Lung (tissue), 12 donors: ENCODE measurements around the gene ETV6. TPM values are rescaled to one million over a fixed set of nuclear protein-coding genes. Genes with fewer than 3 reads are reported as not detected.
A peak's percentile ranks its signal among the peaks of the same experiment; 100 is the strongest.

Source experiments
- ATAC-seq: fragments of 200-7000 bp; cut with Tn5 transposase; one replicate; pipeline ENCODE4 v1.9.1; 2020; ENCODE audit warnings: moderate number of reproducible peaks; ENCODE audit not compliant: insufficient read depth, low FRiP score
- DNase-seq, 3 donors: peaks; one replicate each; pipeline ENCODE4 v3.0.0-alpha.2; 2013 to 2017
- H3K27ac ChIP-seq, 2 donors: one replicate each; pipeline ENCODE4 v1.5.1; 2013; ENCODE audit warnings: mild to moderate bottlenecking in 2 of 2, moderate library complexity in 2 of 2, control low read depth in 1 of 2, inconsistent platforms in 1 of 2, low read depth in 1 of 2, low read length in 1 of 2
- H3K27me3 ChIP-seq, 3 donors: one replicate each; pipeline ENCODE4 v1.5.1; 2013; ENCODE audit warnings: low read length in 2 of 3; ENCODE audit not compliant: control insufficient read depth in 3 of 3, insufficient read depth in 3 of 3
- H3K36me3 ChIP-seq, 4 donors: one replicate each; pipeline ENCODE4 v1.5.1; 2013; ENCODE audit warnings: low read length in 4 of 4, mild to moderate bottlenecking in 1 of 4, moderate library complexity in 1 of 4; ENCODE audit not compliant: control insufficient read depth in 4 of 4, insufficient read depth in 4 of 4
- H3K4me1 ChIP-seq, 5 donors: one replicate each; pipeline ENCODE4 v1.5.1; 2013; ENCODE audit warnings: low read length in 5 of 5, mild to moderate bottlenecking in 2 of 5, moderate library complexity in 1 of 5; ENCODE audit not compliant: control insufficient read depth in 5 of 5, insufficient read depth in 5 of 5
- H3K4me3 ChIP-seq: one replicate; pipeline ENCODE4 v1.5.1; 2013; ENCODE audit warnings: mild to moderate bottlenecking, control low read depth, moderate library complexity
- H3K9ac ChIP-seq, 2 donors: one replicate each; pipeline ENCODE4 v1.5.1; 2013; ENCODE audit warnings: low read length in 2 of 2, control low read depth in 1 of 2; ENCODE audit not compliant: insufficient read depth in 1 of 2
- H3K9me3 ChIP-seq, 4 donors: one replicate each; pipeline ENCODE4 v1.5.1; 2013; ENCODE audit warnings: low read length in 3 of 4, mild to moderate bottlenecking in 1 of 4, moderate library complexity in 1 of 4; ENCODE audit not compliant: control insufficient read depth in 4 of 4, insufficient read depth in 3 of 4
- CTCF ChIP-seq: IDR thresholded peaks from 2 replicates; pipeline ENCODE4 v1.5.1; 2012; ENCODE audit warnings: mild to moderate bottlenecking; ENCODE audit errors: control extremely low read depth, extremely low read depth
- WGBS, 2 donors: extraction: QIAGEN DNeasy Blood & Tissue Kit; methylation state at CpG; one replicate each; pipeline ENCODE4 v1.1.7; 2013; 5-methylcytosine and 5-hydroxymethylcytosine counted together
- polyA plus RNA-seq, 2 donors: library from polyadenylated mRNA; stranded (reverse); fragments of 200-250 nt; gene quantifications; one replicate each; pipeline ENCODE4 v1.2.1, GENCODE V29; 2013
- total RNA-seq, 2 donors: library from RNA; depleted of rRNA in 1 of 2; stranded (reverse); fragments of >200 nt in 1 of 2; gene quantifications; one replicate each; pipeline ENCODE4 v1.2.1, GENCODE V29; 2014 to 2021
- donor health status: control.
- donor health status: control.
- donor health status: Bipolar disorder and iron deficiency.
- donor health status: healthy.
- donor health status: DM: yes; HTN: yes; CAD: no.

ETV6 gene
- total and polyA plus RNA-seq, 4 donors, result 8.6 to 45.7 (median 13.6) TPM

GRCh38 chr12:11755302-11755930 is 105.9 kb downstream of the ETV6 start:
- Histone ChIP-seq H3K36me3 (peaks cover 0 to 13% (median 4%) of the 10 kb centered on the region in 4 donors), H3K9ac (no peak overlapping the region), H3K4me3 (no peak overlapping the region), H3K27ac (peak overlapping the region in 1 of 2 donors; percentile 69), H3K4me1 (peaks cover 0 to 47% (median 13%) of the 10 kb centered on the region in 5 donors), H3K27me3 (no peaks in the 10 kb centered on the region), H3K9me3 (no peaks in the 10 kb centered on the region)
- no peak for DNase-seq
- no peak for ATAC-seq
- TF ChIP-seq CTCF, result no peak
- WGBS, 2 donors, result 68 to 81% methylated on average over 5 of the region's 5 CpGs

GRCh38 chr12:11756022-11756421 is 106.5 kb downstream of the ETV6 start:
- ATAC-seq (no peak), DNase-seq (no peak)
- peaks cover 0 to 13% (median 4%) of the 10 kb centered on the region in 4 donors for H3K36me3 ChIP-seq
- H3K4me3 ChIP-seq, result no peak overlapping the region
- H3K9me3 ChIP-seq, result no peaks in the 10 kb centered on the region
- no peaks in the 10 kb centered on the region for H3K27me3 ChIP-seq
- H3K4me1 ChIP-seq, result peaks cover 0 to 47% (median 13%) of the 10 kb centered on the region in 5 donors
- no peak for TF ChIP-seq CTCF
- WGBS, 2 donors, result 76 to 78% methylated on average over 2 of the region's 2 CpGs
- H3K9ac ChIP-seq, result no peak overlapping the region
- peak overlapping the region; percentile 45 to 69 for H3K27ac ChIP-seq

- no peak overlapping the region for H3K9ac ChIP-seq
- H3K9me3 ChIP-seq, result no peaks in the 10 kb centered on the region
- peak overlapping the region in 1 of 2 donors; percentile 69 for H3K27ac ChIP-seq
- no peak overlapping the region for H3K4me3 ChIP-seq
- TF ChIP-seq CTCF, result no peak
- ATAC-seq (no peak), DNase-seq (no peak)
- peaks cover 0 to 13% (median 4%) of the 10 kb centered on the region in 4 donors for H3K36me3 ChIP-seq
- 92 to 96% methylated on average over 6 of the region's 6 CpGs for whole genome bisulfite sequencing, 2 donors
- H3K27me3 ChIP-seq, result no peaks in the 10 kb centered on the region
- H3K4me1 ChIP-seq, result peaks cover 0 to 47% (median 13%) of the 10 kb centered on the region in 5 donors
These were observed 107.0 kb downstream of the ETV6 start for GRCh38 chr12:11756523-11756922.
